ENCODE measurements around the gene MUC12. TPM values are rescaled to one million over a fixed set of nuclear protein-coding genes. Genes with fewer than 3 reads are reported as not detected.
"Not testable (repeated sequence)": the region's sequence is repeated elsewhere in the genome, so short reads cannot be mapped to it uniquely, and the experiment has no call there.

Gene MUC12
- total RNA-seq, 2 experiments from 2014 or later, result 0.39 to 0.60 TPM

- H3K27ac Mint-ChIP-seq, result no peak overlapping the region
- no peak for ATAC-seq (ENCODE audit: poor library complexity)
- no peak overlapping the region for H3K4me3 ChIP-seq (ENCODE audit: low read length)
- no peaks in the 10 kb centered on the region for H3K4me1 ChIP-seq (ENCODE audit: insufficient read depth, low read length)
- H3K9me3 ChIP-seq (ENCODE audit: control insufficient read depth in 1 of 2, insufficient read depth in 1 of 2, low read length in 2 of 2), result peaks cover 0 to 7% of the 10 kb centered on the region in 2 experiments
- intact Hi-C loops (cut with DNase I, micrococcal nuclease), result no loop called here
- H3K27me3 Mint-ChIP-seq, result peaks cover 17% of the 10 kb centered on the region
- ChIA-PET POLR2A (no interaction called here), CTCF (no interaction called here)
- no peak overlapping the region for H3K4me3 Mint-ChIP-seq
- no peaks in the 10 kb centered on the region for H3K27me3 ChIP-seq (ENCODE audit: control insufficient read depth in 1 of 2, insufficient read depth in 2 of 2, low read length in 2 of 2)
- no peaks in the 10 kb centered on the region for H3K36me3 ChIP-seq (ENCODE audit: insufficient read depth, low read length)
- TF ChIP-seq, protein P1, sequence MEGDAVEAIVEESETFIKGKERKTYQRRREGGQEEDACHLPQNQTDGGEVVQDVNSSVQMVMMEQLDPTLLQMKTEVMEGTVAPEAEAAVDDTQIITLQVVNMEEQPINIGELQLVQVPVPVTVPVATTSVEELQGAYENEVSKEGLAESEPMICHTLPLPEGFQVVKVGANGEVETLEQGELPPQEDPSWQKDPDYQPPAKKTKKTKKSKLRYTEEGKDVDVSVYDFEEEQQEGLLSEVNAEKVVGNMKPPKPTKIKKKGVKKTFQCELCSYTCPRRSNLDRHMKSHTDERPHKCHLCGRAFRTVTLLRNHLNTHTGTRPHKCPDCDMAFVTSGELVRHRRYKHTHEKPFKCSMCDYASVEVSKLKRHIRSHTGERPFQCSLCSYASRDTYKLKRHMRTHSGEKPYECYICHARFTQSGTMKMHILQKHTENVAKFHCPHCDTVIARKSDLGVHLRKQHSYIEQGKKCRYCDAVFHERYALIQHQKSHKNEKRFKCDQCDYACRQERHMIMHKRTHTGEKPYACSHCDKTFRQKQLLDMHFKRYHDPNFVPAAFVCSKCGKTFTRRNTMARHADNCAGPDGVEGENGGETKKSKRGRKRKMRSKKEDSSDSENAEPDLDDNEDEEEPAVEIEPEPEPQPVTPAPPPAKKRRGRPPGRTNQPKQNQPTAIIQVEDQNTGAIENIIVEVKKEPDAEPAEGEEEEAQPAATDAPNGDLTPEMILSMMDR (IDR thresholded peaks at IDR 0.05), result no peak
- H3K4me1 Mint-ChIP-seq (ENCODE audit: low read depth), result no peaks in the 10 kb centered on the region
- DNase-seq, result no peak
- H3K27ac ChIP-seq (ENCODE audit: low read depth in 1 of 2, low read length in 2 of 2), result no peak overlapping the region
- H3K9me3 Mint-ChIP-seq, result peaks cover 4% of the 10 kb centered on the region
- H3K36me3 Mint-ChIP-seq (ENCODE audit: low read depth), result no peaks in the 10 kb centered on the region
Observed at GRCh38 chr7:100978300-100978699, 8.9 kb downstream of the MUC12 start.

DNA sequence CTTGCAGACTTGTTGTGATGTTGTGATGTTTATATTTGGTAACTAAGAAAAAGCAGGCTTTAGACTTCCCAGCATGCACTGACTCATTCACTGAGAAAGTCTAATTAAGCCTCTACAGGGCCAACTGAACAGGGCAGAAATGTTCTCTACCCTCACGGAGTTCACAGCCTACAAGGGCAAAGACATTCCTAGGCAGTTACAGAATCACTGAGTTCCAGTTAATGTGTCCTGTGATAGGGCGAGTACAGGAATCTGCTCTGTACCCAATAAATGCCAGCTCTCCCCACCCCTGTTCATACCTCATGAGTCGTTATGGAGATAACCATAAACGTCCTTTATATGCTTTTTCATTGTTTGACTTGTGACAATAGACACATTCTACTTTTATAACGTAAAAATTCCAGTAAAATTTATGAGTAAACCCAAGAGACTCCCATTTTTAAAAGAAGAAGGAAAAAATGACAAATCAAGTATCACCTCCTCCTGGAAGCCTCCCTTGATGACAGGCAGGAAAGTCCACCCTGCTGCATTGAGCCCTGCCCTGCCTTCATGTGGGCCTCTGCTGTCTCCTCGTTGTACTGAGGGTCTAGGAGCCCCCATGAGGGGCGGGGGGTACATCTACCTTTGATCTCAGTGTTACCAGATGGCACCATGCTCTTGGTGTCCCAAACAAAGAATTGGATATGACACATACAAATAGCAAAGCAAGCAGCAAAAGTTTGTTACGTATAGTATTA lies 14.3 kb downstream of the MUC12 start:
- no peak overlapping the region for H3K4me3 Mint-ChIP-seq
- no peak for DNase-seq
- Histone ChIP-seq H3K27me3 (ENCODE audit: control insufficient read depth in 1 of 2, insufficient read depth in 2 of 2, low read length in 2 of 2) (no peaks in the 10 kb centered on the region), H3K36me3 (ENCODE audit: insufficient read depth, low read length) (no peaks in the 10 kb centered on the region), H3K4me1 (ENCODE audit: insufficient read depth, low read length) (no peaks in the 10 kb centered on the region), H3K4me3 (ENCODE audit: low read length) (no peak overlapping the region), H3K27ac (ENCODE audit: low read depth in 1 of 2, low read length in 2 of 2) (no peak overlapping the region), H3K9me3 (ENCODE audit: control insufficient read depth in 1 of 2, insufficient read depth in 1 of 2, low read length in 2 of 2) (no peaks in the 10 kb centered on the region)
- ATAC-seq (ENCODE audit: poor library complexity), result no peak
- TF ChIP-seq, protein P1 (IDR thresholded peaks at IDR 0.05), result no peak
- no peak overlapping the region for H3K27ac Mint-ChIP-seq
- no peaks in the 10 kb centered on the region for H3K27me3 Mint-ChIP-seq
- H3K9me3 Mint-ChIP-seq, result no peaks in the 10 kb centered on the region
- H3K4me1 Mint-ChIP-seq (ENCODE audit: low read depth), result no peaks in the 10 kb centered on the region
- no peaks in the 10 kb centered on the region for H3K36me3 Mint-ChIP-seq (ENCODE audit: low read depth)
- CTCF ChIA-PET, result no interaction called here
- intact Hi-C loops (cut with DNase I, micrococcal nuclease), result no loop called here
- POLR2A ChIA-PET, result no interaction called here

GRCh38 chr7:100984241-100984918 lies 15.0 kb downstream of the MUC12 start:
- POLR2A ChIA-PET; CTCF ChIA-PET; H3K36me3 Mint-ChIP-seq (ENCODE audit: low read depth); H3K27ac ChIP-seq (ENCODE audit: low read depth in 1 of 2, low read length in 2 of 2); H3K27ac Mint-ChIP-seq; intact Hi-C loops (cut with DNase I, micrococcal nuclease); H3K4me1 Mint-ChIP-seq (ENCODE audit: low read depth); H3K4me3 ChIP-seq (ENCODE audit: low read length); H3K9me3 ChIP-seq (ENCODE audit: control insufficient read depth in 1 of 2, insufficient read depth in 1 of 2, low read length in 2 of 2); H3K27me3 ChIP-seq (ENCODE audit: control insufficient read depth in 1 of 2, insufficient read depth in 2 of 2, low read length in 2 of 2); H3K9me3 Mint-ChIP-seq; H3K27me3 Mint-ChIP-seq; H3K4me3 Mint-ChIP-seq; H3K36me3 ChIP-seq (ENCODE audit: insufficient read depth, low read length); H3K4me1 ChIP-seq (ENCODE audit: insufficient read depth, low read length); DNase-seq; ATAC-seq (ENCODE audit: poor library complexity): not testable (repeated sequence)

GRCh38 chr7:100985033-100985797 lies 15.8 kb downstream of the MUC12 start:
- H3K4me3 ChIP-seq (ENCODE audit: low read length); H3K4me1 Mint-ChIP-seq (ENCODE audit: low read depth); DNase-seq; H3K4me3 Mint-ChIP-seq; H3K27me3 ChIP-seq (ENCODE audit: control insufficient read depth in 1 of 2, insufficient read depth in 2 of 2, low read length in 2 of 2); ATAC-seq (ENCODE audit: poor library complexity); H3K9me3 Mint-ChIP-seq; CTCF ChIA-PET; H3K27ac ChIP-seq (ENCODE audit: low read depth in 1 of 2, low read length in 2 of 2); H3K36me3 ChIP-seq (ENCODE audit: insufficient read depth, low read length); H3K4me1 ChIP-seq (ENCODE audit: insufficient read depth, low read length); H3K27ac Mint-ChIP-seq; H3K36me3 Mint-ChIP-seq (ENCODE audit: low read depth); H3K27me3 Mint-ChIP-seq; POLR2A ChIA-PET; H3K9me3 ChIP-seq (ENCODE audit: control insufficient read depth in 1 of 2, insufficient read depth in 1 of 2, low read length in 2 of 2); intact Hi-C loops (cut with DNase I, micrococcal nuclease): not testable (repeated sequence)
